ENCODE measurements around the gene EIF3D. TPM values are rescaled to one million over a fixed set of nuclear protein-coding genes. Genes with fewer than 3 reads are reported as not detected.

EIF3D gene
- 224 and 265 TPM in 2 replicates for total RNA-seq

- H3K4me3 ChIP-seq (ENCODE audit: low read depth, low read length) = peak within 1 kb of the TSS; percentile 70
- TF ChIP-seq CTCF (IDR thresholded peaks at IDR 0.05; ENCODE audit: insufficient read depth, low read depth, low read length) = no peak
- peak; percentile 99 for DNase-seq (ENCODE audit: low read depth)
Measured at GRCh38 chr22:36528795-36529751, at the start of gene EIF3D. Gene EIF3D, minus strand, starts transcription at chr22:36529166. Its CDS starts 3,045 bp downstream, at chr22:36526121.

DNA sequence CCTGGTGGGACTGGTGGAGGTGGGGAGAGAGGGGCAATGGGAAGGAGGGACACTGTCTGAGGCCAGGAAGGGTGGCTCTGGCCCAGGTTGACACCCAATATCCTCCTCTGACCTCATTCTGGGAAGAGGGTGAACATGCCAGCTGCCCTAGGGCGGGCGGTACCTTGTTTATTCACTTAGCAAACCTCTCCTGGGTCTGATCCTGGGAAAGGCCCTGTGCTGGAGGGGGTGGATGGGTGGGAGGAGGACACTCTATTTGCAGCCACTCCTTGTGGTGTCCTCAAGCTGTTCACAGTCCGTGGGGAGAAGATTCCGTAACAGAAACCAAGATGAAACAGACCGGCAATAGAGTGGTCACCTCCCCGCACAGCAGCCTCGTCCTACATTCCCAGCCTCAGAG, 49.7 kb upstream of the EIF3D start:
- TF ChIP-seq CTCF (IDR thresholded peaks at IDR 0.05; ENCODE audit: insufficient read depth, low read depth, low read length) = no peak
- H3K4me3 ChIP-seq (ENCODE audit: low read depth, low read length) = no peak overlapping the region
- DNase-seq (ENCODE audit: low read depth) = no peak

DNA sequence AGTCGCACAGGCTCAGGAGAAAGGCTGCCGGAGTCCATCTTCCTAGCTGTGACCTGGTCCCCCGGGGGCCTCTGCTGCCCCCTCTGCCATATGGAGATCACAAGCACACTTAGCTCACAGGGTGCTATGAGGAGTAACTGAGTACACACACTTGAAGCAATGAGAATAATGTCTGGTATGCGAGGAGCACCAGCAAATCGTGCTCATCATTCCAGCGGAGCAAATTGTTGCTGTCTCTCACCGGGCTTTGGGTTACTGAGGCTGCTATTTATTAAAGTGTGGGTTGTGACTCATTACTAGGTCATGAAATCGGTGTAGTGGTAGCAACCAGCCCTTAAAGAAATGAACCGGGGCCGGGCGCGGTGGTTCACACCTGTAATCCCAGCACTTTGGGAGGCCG, 48.1 kb upstream of the EIF3D start:
- H3K4me3 ChIP-seq (ENCODE audit: low read depth, low read length) = no peak overlapping the region
- peak; percentile 68 for DNase-seq (ENCODE audit: low read depth)
- no peak for TF ChIP-seq CTCF (IDR thresholded peaks at IDR 0.05; ENCODE audit: insufficient read depth, low read depth, low read length)

GRCh38 chr22:36574728-36575127, 45.8 kb upstream of the EIF3D start:
- no peak for TF ChIP-seq CTCF (IDR thresholded peaks at IDR 0.05; ENCODE audit: insufficient read depth, low read depth, low read length)
- no peak overlapping the region for H3K4me3 ChIP-seq (ENCODE audit: low read depth, low read length)
- DNase-seq (ENCODE audit: low read depth) = no peak

GRCh38 chr22:36573815-36574363, 44.9 kb upstream of the EIF3D start:
- TF ChIP-seq CTCF (IDR thresholded peaks at IDR 0.05; ENCODE audit: insufficient read depth, low read depth, low read length) = no peak
- no peak for DNase-seq (ENCODE audit: low read depth)
- no peak overlapping the region for H3K4me3 ChIP-seq (ENCODE audit: low read depth, low read length)

GRCh38 chr22:36571991-36572390, 43.0 kb upstream of the EIF3D start:
- TF ChIP-seq CTCF (IDR thresholded peaks at IDR 0.05; ENCODE audit: insufficient read depth, low read depth, low read length) = no peak
- peak; percentile 29 for DNase-seq (ENCODE audit: low read depth)
- no peak overlapping the region for H3K4me3 ChIP-seq (ENCODE audit: low read depth, low read length)
